ENCODE results near the gene UNC50. TPM values are rescaled to one million over a fixed set of nuclear protein-coding genes. Genes with fewer than 3 reads are reported as not detected.
"Not testable (repeated sequence)": the region's sequence is repeated elsewhere in the genome, so short reads cannot be mapped to it uniquely, and the experiment has no call there.

The UNC50 gene
- total and polyA plus RNA-seq, 3 experiments from 2014 or later: 41.8 to 53.1 (median 42.4) TPM

GRCh38 chr2:98658816-98659490 lies 50.6 kb downstream of the UNC50 start:
- peak overlapping the region; percentile 30 for H3K4me3 ChIP-seq (ENCODE audit: low read length)
- Mint-ChIP-seq H3K36me3 (peaks cover 19 to 66% (median 26%) of the 10 kb centered on the region in 3 donors), H3K4me1 (peaks cover 75 to 94% (median 92%) of the 10 kb centered on the region in 3 donors), H3K9me3 (peaks cover 0 to 5% (median 0%) of the 10 kb centered on the region in 5 donors), H3K27ac (peak overlapping the region; percentile 96 to 100 (median 98)), H3K27me3 (no peaks in the 10 kb centered on the region), H3K4me3 (peak overlapping the region; percentile 85 to 98 (median 89))
- H3K4me1 ChIP-seq (ENCODE audit: insufficient read depth, low read length): peaks cover 97% of the 10 kb centered on the region
- ChIA-PET POLR2A (interaction anchor here (0.5 to 1.2 kb wide), 4 partner anchors 48 to 107 kb away, joined by 3 to 4 read pairs (median 4); no protein-coding TSS in a partner anchor), CTCF (interaction anchor here (1.6 to 4.9 kb wide), 3 partner anchors 10 to 72 kb away, joined by 3 to 25 read pairs (median 17); partner anchors contain the start of gene MGAT4A)
- no peaks in the 10 kb centered on the region for H3K36me3 ChIP-seq (ENCODE audit: insufficient read depth, low read length)
- no peaks in the 10 kb centered on the region for H3K27me3 ChIP-seq (ENCODE audit: insufficient read depth, low read length, poor library complexity, severe bottlenecking)
- peak overlapping the region; percentile 35 for H3K27ac ChIP-seq (ENCODE audit: low read depth, low read length)
- H3K9me3 ChIP-seq (ENCODE audit: low read length): no peaks in the 10 kb centered on the region
- DNase-seq: peak in 2 of 5 donors; percentile 27 to 38

DNA sequence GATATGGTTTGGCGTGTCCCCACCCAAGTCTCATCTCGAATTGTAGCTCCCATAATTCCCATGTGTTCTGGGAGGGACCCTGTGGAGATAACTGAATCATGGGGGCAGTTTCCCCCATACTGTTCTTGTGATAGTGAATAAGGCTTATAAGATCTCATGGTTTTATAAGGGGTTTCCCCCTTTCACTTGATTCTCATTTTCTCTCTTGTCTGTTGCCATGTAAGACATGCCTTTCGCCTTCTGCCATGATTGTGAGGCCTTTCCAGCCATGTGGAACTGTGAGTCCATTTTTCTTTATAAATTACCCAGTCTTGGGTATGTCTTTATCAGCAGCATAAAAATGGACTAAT lies 51.1 kb downstream of the UNC50 start:
- ChIA-PET CTCF (interaction anchor here (1.6 to 4.9 kb wide), 3 partner anchors 10 to 72 kb away, joined by 3 to 25 read pairs (median 17); partner anchors contain the start of gene MGAT4A), POLR2A (interaction anchor here (1.0 to 1.2 kb wide), 2 partner anchors 68 to 107 kb away, joined by 3 to 4 read pairs; no protein-coding TSS in a partner anchor)
- H3K9me3 Mint-ChIP-seq; H3K9me3 ChIP-seq (ENCODE audit: low read length); H3K27me3 Mint-ChIP-seq; H3K27me3 ChIP-seq (ENCODE audit: insufficient read depth, low read length, poor library complexity, severe bottlenecking); H3K36me3 ChIP-seq (ENCODE audit: insufficient read depth, low read length): not testable (repeated sequence)
- Mint-ChIP-seq H3K27ac (peak overlapping the region; percentile 96 to 100 (median 98)), H3K36me3 (peaks cover 17 to 64% (median 26%) of the 10 kb centered on the region in 3 donors), H3K4me1 (peaks cover 73 to 93% (median 91%) of the 10 kb centered on the region in 3 donors), H3K4me3 (peak overlapping the region; percentile 85 to 98 (median 89))
- Histone ChIP-seq H3K4me1 (ENCODE audit: insufficient read depth, low read length) (peaks cover 97% of the 10 kb centered on the region), H3K27ac (ENCODE audit: low read depth, low read length) (peak overlapping the region; percentile 35), H3K4me3 (ENCODE audit: low read length) (peak overlapping the region; percentile 30)
- DNase-seq: peak in 1 of 5 donors; percentile 34

DNA sequence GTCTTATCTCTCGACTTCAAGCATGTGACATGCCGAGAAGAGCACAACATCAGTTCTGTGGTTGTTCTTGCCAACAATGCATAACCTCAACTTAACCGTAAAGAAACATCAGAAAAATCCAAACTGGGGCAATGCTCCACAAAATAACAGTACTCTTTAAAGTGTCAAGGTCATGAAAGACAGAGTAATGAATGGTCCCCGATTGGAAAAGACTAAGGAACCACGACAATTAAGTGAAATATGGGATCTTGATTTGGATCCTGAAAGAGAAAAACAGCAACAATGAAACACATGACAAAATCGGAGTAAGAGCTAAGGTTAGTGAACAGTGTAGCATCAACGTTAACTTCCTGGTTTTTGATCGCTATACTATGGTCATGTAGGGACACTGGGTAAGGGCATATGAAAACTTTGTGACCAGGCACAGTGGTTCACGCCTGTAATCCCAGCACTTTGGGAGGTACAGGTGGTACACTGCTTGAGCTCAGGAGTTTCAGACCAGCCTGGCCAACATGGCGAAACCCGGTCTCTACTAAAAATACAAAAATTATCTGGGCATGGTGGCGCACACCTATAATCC lies 55.2 kb downstream of the UNC50 start:
- peaks cover 83% of the 10 kb centered on the region for H3K4me1 ChIP-seq (ENCODE audit: insufficient read depth, low read length)
- Mint-ChIP-seq H3K4me1 (peaks cover 68 to 91% (median 86%) of the 10 kb centered on the region in 3 donors), H3K36me3 (peaks cover 39 to 72% (median 54%) of the 10 kb centered on the region in 3 donors), H3K4me3 (peak overlapping the region; percentile 80 to 94 (median 86)), H3K27ac (peak overlapping the region; percentile 81 to 97 (median 92)), H3K9me3 (peaks cover 4 to 11% (median 10%) of the 10 kb centered on the region in 5 donors), H3K27me3 (no peaks in the 10 kb centered on the region)
- H3K36me3 ChIP-seq (ENCODE audit: insufficient read depth, low read length): no peaks in the 10 kb centered on the region
- POLR2A ChIA-PET: interaction anchor here (0.6 to 2.4 kb wide), 10 partner anchors 10 to 173 kb away, joined by 3 to 19 read pairs (median 6); partner anchors contain the start of gene MGAT4A
- peak overlapping the region; percentile 19 for H3K27ac ChIP-seq (ENCODE audit: low read depth, low read length)
- CTCF ChIA-PET: interaction anchor here (1.2 to 1.8 kb wide), 6 partner anchors 8 to 172 kb away, joined by 3 to 9 read pairs (median 5); partner anchors contain the start of gene MGAT4A
- DNase-seq: peak in 2 of 5 donors; percentile 61 to 82
- no peaks in the 10 kb centered on the region for H3K9me3 ChIP-seq (ENCODE audit: low read length)
- peak overlapping the region; percentile 17 for H3K4me3 ChIP-seq (ENCODE audit: low read length)
- H3K27me3 ChIP-seq (ENCODE audit: insufficient read depth, low read length, poor library complexity, severe bottlenecking): no peaks in the 10 kb centered on the region

DNA sequence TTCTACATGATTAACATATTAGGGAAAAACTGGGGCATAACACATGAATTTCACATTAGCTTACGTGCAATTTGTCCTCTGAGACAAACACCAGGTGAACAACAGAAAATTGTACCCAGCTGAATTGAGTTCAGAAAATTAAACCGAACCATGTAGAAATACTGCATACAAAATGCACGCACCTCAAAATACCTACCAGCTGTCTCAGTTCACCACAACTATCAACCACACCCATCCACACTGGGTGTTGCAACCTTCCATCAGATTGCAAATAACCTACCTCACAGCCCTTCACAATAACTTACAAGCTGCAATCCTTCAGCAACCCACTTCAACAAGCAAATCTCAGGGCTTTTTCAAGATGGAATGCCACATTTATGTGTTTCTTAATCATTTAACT lies 55.9 kb downstream of the UNC50 start:
- Mint-ChIP-seq H3K4me1 (peaks cover 64 to 90% (median 86%) of the 10 kb centered on the region in 3 donors), H3K27me3 (no peaks in the 10 kb centered on the region), H3K36me3 (peaks cover 42 to 74% (median 56%) of the 10 kb centered on the region in 3 donors), H3K27ac (peak overlapping the region; percentile 59 to 97 (median 91)), H3K4me3 (peak overlapping the region; percentile 79 to 94 (median 86)), H3K9me3 (peaks cover 4 to 11% (median 10%) of the 10 kb centered on the region in 5 donors)
- ChIA-PET CTCF (interaction anchor here (0.6 to 1.8 kb wide), 7 partner anchors 8 to 172 kb away, joined by 3 to 9 read pairs (median 4); partner anchors contain the start of gene MGAT4A), POLR2A (interaction anchor here (0.6 to 2.4 kb wide), 8 partner anchors 9 to 826 kb away, joined by 3 to 19 read pairs (median 8); partner anchors contain the start of gene MGAT4A)
- DNase-seq: peak; percentile 17 to 82 (median 72)
- Histone ChIP-seq H3K9me3 (ENCODE audit: low read length) (no peaks in the 10 kb centered on the region), H3K4me3 (ENCODE audit: low read length) (peak overlapping the region; percentile 26), H3K4me1 (ENCODE audit: insufficient read depth, low read length) (peaks cover 76% of the 10 kb centered on the region), H3K27ac (ENCODE audit: low read depth, low read length) (no peak overlapping the region), H3K27me3 (ENCODE audit: insufficient read depth, low read length, poor library complexity, severe bottlenecking) (no peaks in the 10 kb centered on the region), H3K36me3 (ENCODE audit: insufficient read depth, low read length) (no peaks in the 10 kb centered on the region)

- H3K9me3 Mint-ChIP-seq: peaks cover 4 to 11% (median 6%) of the 10 kb centered on the region in 5 donors
- Histone ChIP-seq H3K4me3 (ENCODE audit: low read length) (no peak overlapping the region), H3K27me3 (ENCODE audit: insufficient read depth, low read length, poor library complexity, severe bottlenecking) (no peaks in the 10 kb centered on the region), H3K36me3 (ENCODE audit: insufficient read depth, low read length) (peaks cover 10% of the 10 kb centered on the region), H3K27ac (ENCODE audit: low read depth, low read length) (no peak overlapping the region), H3K4me1 (ENCODE audit: insufficient read depth, low read length) (peaks cover 65% of the 10 kb centered on the region), H3K9me3 (ENCODE audit: low read length) (no peaks in the 10 kb centered on the region)
- H3K4me3 Mint-ChIP-seq: peak overlapping the region in 6 of 7 donors; percentile 8 to 68 (median 32)
- peak overlapping the region; percentile 51 to 96 (median 91) for H3K27ac Mint-ChIP-seq
- H3K4me1 Mint-ChIP-seq: peaks cover 58 to 87% (median 84%) of the 10 kb centered on the region in 3 donors
- DNase-seq: no peak
- no peaks in the 10 kb centered on the region for H3K27me3 Mint-ChIP-seq
- CTCF ChIA-PET: no interaction called here
- H3K36me3 Mint-ChIP-seq: peaks cover 44 to 76% (median 59%) of the 10 kb centered on the region in 3 donors
- POLR2A ChIA-PET: no interaction called here
Observed at GRCh38 chr2:98665677-98666076, 57.3 kb downstream of the UNC50 start.

Other genes starting within 250 kb of the UNC50 start
- 10 to 100 TPM; 41.0 to 46.9 TPM for gene INPP4A, start 163.7 kb upstream of the UNC50 start, total RNA-seq
- gene INPP4A, start 163.7 kb upstream of the UNC50 start, polyA plus RNA-seq: 61.4 TPM
- 10 to 100 TPM; 26.7 to 29.2 TPM for gene COA5, start 77 bp upstream of the UNC50 start, total RNA-seq
- gene COA5, start 77 bp upstream of the UNC50 start, polyA plus RNA-seq: 31.2 TPM
- 10 to 100 TPM; 65.2 to 66.8 TPM for gene MGAT4A, start 122.5 kb downstream of the UNC50 start, total RNA-seq
- 211 TPM for gene MGAT4A, start 122.5 kb downstream of the UNC50 start, polyA plus RNA-seq

Measured in CD8-positive, alpha-beta memory T cell (primary cell).